HFF-Myc (cell line): ENCODE data around the gene RHBDL3.

Experiments used
- DNase-seq: peaks from one replicate; pipeline ENCODE4 v3.0.0-alpha.2; 2011; ENCODE audit warnings: low read depth; ENCODE audit errors: extremely low read depth
- H3K4me3 ChIP-seq: replicated peaks from 2 replicates; pipeline ENCODE4 v1.5.1; 2011; ENCODE audit warnings: low read depth, mild to moderate bottlenecking, control low read depth, low read length
- CTCF ChIP-seq: IDR thresholded peaks from 2 replicates; pipeline ENCODE4 v1.5.1; 2012; ENCODE audit warnings: mild to moderate bottlenecking, low read depth, low read length, control low read depth; ENCODE audit errors: missing control alignments

RHBDL3 gene

GRCh38 chr17:32355649-32356377 is 90.2 kb downstream of the RHBDL3 start:
- no peak overlapping the region for H3K4me3 ChIP-seq
- TF ChIP-seq CTCF, result no peak
- no peak for DNase-seq

GRCh38 chr17:32356378-32356743 is 90.7 kb downstream of the RHBDL3 start:
- TF ChIP-seq CTCF, result no peak
- DNase-seq, result no peak
- no peak overlapping the region for H3K4me3 ChIP-seq

- no peak overlapping the region for H3K4me3 ChIP-seq
- no peak for DNase-seq
- TF ChIP-seq CTCF, result no peak
Measured at GRCh38 chr17:32356750-32357149, 91.1 kb downstream of the RHBDL3 start.

- no peak for TF ChIP-seq CTCF
- H3K4me3 ChIP-seq, result no peak overlapping the region
- no peak for DNase-seq
Measured at GRCh38 chr17:32357615-32358014, 92.0 kb downstream of the RHBDL3 start.

GRCh38 chr17:32361270-32361669 is 95.6 kb downstream of the RHBDL3 start:
- no peak overlapping the region for H3K4me3 ChIP-seq
- TF ChIP-seq CTCF, result no peak
- DNase-seq, result no peak

GRCh38 chr17:32370426-32370825 is 104.8 kb downstream of the RHBDL3 start:
- no peak for TF ChIP-seq CTCF
- no peak overlapping the region for H3K4me3 ChIP-seq
- no peak for DNase-seq
